Stomach (tissue), 4 donors: Measurements from ENCODE around the gene PPP1R9B.

Experiments
- CTCF ChIP-seq, 7 experiments: fragments of 450-650 bp in 4 of 7; fragments of 200-600 bp in 3 of 7; sonication (generic) in 3 of 7; IDR thresholded peaks; one replicate each; pipeline ENCODE4 v1.5.1; 2016 to 2019; ENCODE audit warnings: antibody characterized with exemption in 7 of 7, control low read depth in 2 of 7, mild to moderate bottlenecking in 1 of 7
- EP300 ChIP-seq: sonication (generic); formaldehyde crosslinking; IDR thresholded peaks from one replicate; pipeline ENCODE4 v1.6.1; 2017; ENCODE audit warnings: antibody characterized with exemption
- POLR2A ChIP-seq, 4 donors: fragments of 450-650 bp; IDR thresholded peaks; one replicate each; pipeline ENCODE4 v1.6.1; 2016; ENCODE audit warnings: antibody characterized with exemption in 4 of 4, control low read depth in 2 of 4, mild to moderate bottlenecking in 1 of 4, moderate library complexity in 1 of 4
- POLR2AphosphoS5 ChIP-seq, 3 donors: sonication (generic); formaldehyde crosslinking; IDR thresholded peaks; one replicate each; pipeline ENCODE4 v1.6.1; 2016; ENCODE audit warnings: antibody characterized with exemption in 3 of 3

GRCh38 chr17:50180620-50181019, 30.1 kb upstream of the PPP1R9B start:
- TF ChIP-seq CTCF (IDR thresholded peaks at IDR 0.05) (no peak), POLR2AphosphoS5 (IDR thresholded peaks at IDR 0.05) (no peak), POLR2A (IDR thresholded peaks at IDR 0.05) (no peak), EP300 (no peak)
